ENCODE data around the gene DRC7. TPM values are rescaled to one million over a fixed set of nuclear protein-coding genes. Genes with fewer than 3 reads are reported as not detected.

The DRC7 gene
- total RNA-seq, 2 donors from 2014 or later = not detected

GRCh38 chr16:57692636-57693035 lies 2.0 kb upstream of the DRC7 start:
- Histone ChIP-seq H3K27ac (no peak overlapping the region), H3K4me3 (no peak overlapping the region), H3K36me3 (no peaks in the 10 kb centered on the region), H3K4me1 (no peaks in the 10 kb centered on the region), H3K9me3 (no peaks in the 10 kb centered on the region), H3K27me3 (no peaks in the 10 kb centered on the region)
- TF ChIP-seq CTCF (IDR thresholded peaks at IDR 0.05) = no peak
- no peak for DNase-seq (ENCODE audit: low spot score)

GRCh38 chr16:57693550-57693949 lies 1.1 kb upstream of the DRC7 start:
- Histone ChIP-seq H3K4me3 (no peak overlapping the region), H3K36me3 (no peaks in the 10 kb centered on the region), H3K4me1 (no peaks in the 10 kb centered on the region), H3K27me3 (no peaks in the 10 kb centered on the region), H3K9me3 (no peaks in the 10 kb centered on the region), H3K27ac (no peak overlapping the region)
- no peak for DNase-seq (ENCODE audit: low spot score)
- no peak for TF ChIP-seq CTCF (IDR thresholded peaks at IDR 0.05)

GRCh38 chr16:57694231-57694724 lies 328 bp upstream of the DRC7 start:
- peak overlapping the region in 1 of 2 donors; percentile 18 for H3K4me3 ChIP-seq
- no peaks in the 10 kb centered on the region for H3K27me3 ChIP-seq
- no peaks in the 10 kb centered on the region for H3K4me1 ChIP-seq
- no peak overlapping the region for H3K27ac ChIP-seq
- no peaks in the 10 kb centered on the region for H3K9me3 ChIP-seq
- DNase-seq (ENCODE audit: low spot score) = no peak
- TF ChIP-seq CTCF (IDR thresholded peaks at IDR 0.05) = no peak
- H3K36me3 ChIP-seq = no peaks in the 10 kb centered on the region

GRCh38 chr16:57695680-57696069 lies 1.1 kb downstream of the DRC7 start:
- Histone ChIP-seq H3K4me3 (no peak overlapping the region), H3K4me1 (no peaks in the 10 kb centered on the region), H3K9me3 (no peaks in the 10 kb centered on the region), H3K27ac (no peak overlapping the region), H3K27me3 (no peaks in the 10 kb centered on the region), H3K36me3 (no peaks in the 10 kb centered on the region)
- no peak for DNase-seq (ENCODE audit: low spot score)
- TF ChIP-seq CTCF (IDR thresholded peaks at IDR 0.05) = no peak

- H3K4me1 ChIP-seq = no peaks in the 10 kb centered on the region
- no peak for DNase-seq (ENCODE audit: low spot score)
- H3K27ac ChIP-seq = no peak overlapping the region
- no peaks in the 10 kb centered on the region for H3K9me3 ChIP-seq
- H3K36me3 ChIP-seq = no peaks in the 10 kb centered on the region
- no peaks in the 10 kb centered on the region for H3K27me3 ChIP-seq
- H3K4me3 ChIP-seq = no peak overlapping the region
- no peak for TF ChIP-seq CTCF (IDR thresholded peaks at IDR 0.05)
Measured at GRCh38 chr16:57696240-57696639, 1.6 kb downstream of the DRC7 start.

- Histone ChIP-seq H3K36me3 (no peaks in the 10 kb centered on the region), H3K4me3 (no peak overlapping the region), H3K27ac (no peak overlapping the region), H3K9me3 (no peaks in the 10 kb centered on the region), H3K27me3 (no peaks in the 10 kb centered on the region), H3K4me1 (no peaks in the 10 kb centered on the region)
- no peak for DNase-seq (ENCODE audit: low spot score)
- no peak for TF ChIP-seq CTCF (IDR thresholded peaks at IDR 0.05)
Measured at GRCh38 chr16:57697896-57698537, 3.4 kb downstream of the DRC7 start.
